Panc1 (cell line): ENCODE data around the gene TTC39B. TPM values are rescaled to one million over a fixed set of nuclear protein-coding genes. Genes with fewer than 3 reads are reported as not detected.

ENCODE experiments used
- ATAC-seq: fragments of 200-7000 bp; cut with Tn5 transposase; 2 replicates; pipeline ENCODE4 v1.9.1; 2020; ENCODE audit warnings: mild to moderate bottlenecking, moderate library complexity
- BruUV-seq: library from RNA; stranded (reverse); fragments of 400-500 nt; replicated peaks from 2 replicates; lab custom pipeline; 2021; lab: Mats Ljungman, UMichigan
- CTCF ChIA-PET: fragments of 300-600 bp; sonication (Branson Sonifier 250); formaldehyde crosslinking; loops from one replicate; lab custom pipeline; 2022; ENCODE audit warnings: antibody characterized with exemption; lab: Charles Lee
- POLR2A ChIA-PET: fragments of 300-600 bp; sonication (Branson Sonifier 250); formaldehyde crosslinking; loops from one replicate; lab custom pipeline; 2022; ENCODE audit warnings: antibody characterized with exemption; lab: Charles Lee
- DNase-seq: peaks from one replicate; pipeline ENCODE4 v3.0.0-alpha.2; 2010; ENCODE audit warnings: low read depth, low spot score
- H3K27ac ChIP-seq: 2 replicates; pipeline ENCODE4 v1.5.1; 2011; ENCODE audit warnings: mild to moderate bottlenecking, low read length, inconsistent platforms
- H3K27me3 ChIP-seq: fragments of 200-500 bp; sonication (Bioruptor generic); 2 replicates; pipeline ENCODE4 v1.6.0; 2014; ENCODE audit warnings: low read length, inconsistent platforms; ENCODE audit not compliant: control insufficient read depth, insufficient read depth
- H3K36me3 ChIP-seq: fragments of 200-500 bp; sonication (Bioruptor generic); 2 replicates; pipeline ENCODE4 v1.5.1; 2014; ENCODE audit warnings: inconsistent platforms, mild to moderate bottlenecking, low read length, moderate library complexity; ENCODE audit not compliant: control insufficient read depth, insufficient read depth
- H3K4me1 ChIP-seq: 2 replicates; pipeline ENCODE4 v1.5.1; 2011; ENCODE audit warnings: inconsistent platforms, mild to moderate bottlenecking, low read length, moderate library complexity; ENCODE audit not compliant: control insufficient read depth, insufficient read depth
- H3K4me3 ChIP-seq, 2 experiments: 2 replicates each; pipeline ENCODE4 v1.5.1; 2011 to 2012; ENCODE audit warnings: low read depth in 2 of 2, low read length in 2 of 2, mild to moderate bottlenecking in 2 of 2, inconsistent platforms in 1 of 2, moderate library complexity in 1 of 2
- H3K9me3 ChIP-seq: fragments of 200-500 bp; sonication (Bioruptor generic); 2 replicates; pipeline ENCODE4 v1.5.1; 2014; ENCODE audit warnings: low read depth, mild to moderate bottlenecking, inconsistent platforms, low read length, moderate library complexity; ENCODE audit not compliant: control insufficient read depth, insufficient read depth
- CTCF ChIP-seq: fragments of 450-650 bp; IDR thresholded peaks from 2 replicates; pipeline ENCODE4 v1.5.1; 2017; ENCODE audit warnings: mild to moderate bottlenecking
- POLR2AphosphoS5 ChIP-seq: IDR thresholded peaks from 2 replicates; pipeline ENCODE4 v1.6.1; 2012; ENCODE audit warnings: mild to moderate bottlenecking, low read depth, low read length, moderate library complexity
- REST ChIP-seq, 2 experiments: IDR thresholded peaks; 2 replicates each; pipeline ENCODE4 v1.6.1; 2011 to 2012; ENCODE audit warnings: low read depth in 2 of 2, control low read depth in 1 of 2, low read length in 1 of 2, mild to moderate bottlenecking in 1 of 2, moderate library complexity in 1 of 2; ENCODE audit not compliant: insufficient read depth in 1 of 2
- SIN3A ChIP-seq: IDR thresholded peaks from 2 replicates; pipeline ENCODE4 v1.6.1; 2012; ENCODE audit warnings: low read depth, mild to moderate bottlenecking, low read length, moderate library complexity, borderline replicate concordance; ENCODE audit not compliant: insufficient read depth
- TCF7L2 ChIP-seq: IDR thresholded peaks from 2 replicates; pipeline ENCODE4 v1.6.1; 2011; ENCODE audit warnings: mild to moderate bottlenecking, low read depth, low read length, inconsistent platforms
- in situ Hi-C: cut with HindIII; loops from 2 replicates; pipeline ENCODE4 v1.10.0; 2016; ENCODE audit warnings: low sequenced_read_pairs, low pct_unique_long_range_greater_than_20kb
- intact Hi-C: fragments of 100-400 bp; cut with micrococcal nuclease; formaldehyde crosslinking; loops from one replicate; pipeline ENCODE4 v1.10.0; 2022; ENCODE audit not compliant: unreplicated experiment
- total RNA-seq: library from RNA; stranded (reverse); gene quantifications from one replicate; pipeline ENCODE4 v1.2.1, GENCODE V29; 2021; ENCODE audit not compliant: unreplicated experiment

TTC39B gene
- total RNA-seq, 1 experiment from 2014 or later: 1.6 TPM

- Histone ChIP-seq H3K27ac (no peak overlapping the region), H3K27me3 (no peaks in the 10 kb centered on the region), H3K9me3 (no peaks in the 10 kb centered on the region), H3K36me3 (no peaks in the 10 kb centered on the region), H3K4me1 (no peaks in the 10 kb centered on the region), H3K4me3 (no peak overlapping the region)
- ATAC-seq (no peak), DNase-seq (no peak)
- TF ChIP-seq REST (IDR thresholded peaks at IDR 0.05; ENCODE audit: insufficient read depth in 1 of 2, low read depth in 2 of 2, low read length in 1 of 2): no peak
- no peak for TF ChIP-seq SIN3A
- TF ChIP-seq TCF7L2: no peak
- TF ChIP-seq CTCF: no peak
- TF ChIP-seq POLR2AphosphoS5: no peak
- ChIA-PET CTCF (no interaction called here), POLR2A (no interaction called here)
- no TSS peak for BruUV-seq
- in situ Hi-C loops (no loop called here), intact Hi-C loops (no loop called here)
These were observed 99.9 kb downstream of the TTC39B start for GRCh38 chr9:15206903-15207696.

- in situ Hi-C loops: no loop called here
- ATAC-seq: no peak
- CTCF ChIA-PET: no interaction called here
These were observed 101.2 kb downstream of the TTC39B start for GRCh38 chr9:15205632-15206420.

More at GRCh38 chr9:15205632-15206420, 101.2 kb downstream of the TTC39B start:
- no peaks in the 10 kb centered on the region for H3K9me3 ChIP-seq
- DNase-seq: no peak
- H3K36me3 ChIP-seq: no peaks in the 10 kb centered on the region
- TF ChIP-seq CTCF: no peak
- TF ChIP-seq REST (IDR thresholded peaks at IDR 0.05; ENCODE audit: insufficient read depth in 1 of 2, low read depth in 2 of 2, low read length in 1 of 2): no peak
- TF ChIP-seq SIN3A: no peak
- intact Hi-C loops: no loop called here
- no peaks in the 10 kb centered on the region for H3K4me1 ChIP-seq
- POLR2A ChIA-PET: no interaction called here
- no TSS peak for BruUV-seq
- no peaks in the 10 kb centered on the region for H3K27me3 ChIP-seq
- no peak overlapping the region for H3K4me3 ChIP-seq
- H3K27ac ChIP-seq: no peak overlapping the region
